ENCODE results near the gene BRI3BP. TPM values are rescaled to one million over a fixed set of nuclear protein-coding genes. Genes with fewer than 3 reads are reported as not detected.

The BRI3BP gene, protein sequence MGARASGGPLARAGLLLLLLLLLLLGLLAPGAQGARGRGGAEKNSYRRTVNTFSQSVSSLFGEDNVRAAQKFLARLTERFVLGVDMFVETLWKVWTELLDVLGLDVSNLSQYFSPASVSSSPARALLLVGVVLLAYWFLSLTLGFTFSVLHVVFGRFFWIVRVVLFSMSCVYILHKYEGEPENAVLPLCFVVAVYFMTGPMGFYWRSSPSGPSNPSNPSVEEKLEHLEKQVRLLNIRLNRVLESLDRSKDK
- total RNA-seq, result 6.8 TPM

DNA sequence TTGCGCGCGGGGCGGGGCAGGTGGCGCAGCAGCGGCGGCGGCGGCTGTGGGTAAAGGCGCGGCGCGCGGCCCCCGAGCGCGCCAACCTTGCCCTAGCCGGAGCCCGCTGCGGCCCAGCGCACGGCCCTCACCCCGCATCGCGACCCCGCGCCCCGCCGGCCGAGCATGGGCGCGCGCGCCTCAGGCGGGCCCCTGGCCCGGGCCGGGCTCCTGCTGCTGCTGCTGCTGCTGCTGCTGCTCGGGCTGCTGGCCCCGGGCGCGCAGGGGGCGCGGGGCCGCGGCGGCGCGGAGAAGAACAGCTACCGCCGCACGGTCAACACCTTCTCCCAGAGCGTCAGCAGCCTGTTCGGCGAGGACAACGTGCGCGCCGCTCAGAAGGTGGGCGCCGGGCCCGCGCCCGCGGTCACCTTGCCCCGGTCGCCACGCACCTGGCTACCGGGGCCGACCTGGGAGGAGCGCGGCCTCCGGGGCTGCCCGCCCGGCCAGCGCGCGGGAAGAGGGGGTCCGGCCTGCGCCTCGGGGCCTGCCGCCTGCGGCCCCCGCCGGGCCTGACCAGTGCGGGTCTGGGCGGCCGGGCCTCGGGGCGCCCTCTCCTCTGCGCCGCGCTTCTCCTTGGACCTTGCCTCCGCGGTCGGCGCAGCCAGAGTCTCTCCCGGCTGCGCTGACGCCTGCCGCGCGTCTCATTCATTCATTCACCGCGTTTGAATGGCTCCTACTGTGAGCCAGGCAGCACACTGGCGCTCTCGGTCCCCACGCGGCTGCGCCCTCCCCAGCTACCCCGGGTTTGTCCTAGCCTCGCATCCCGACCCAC, at the start of gene BRI3BP:
TSS of gene BRI3BP (plus strand) at position 20 of the 811 bp plus-strand sequence. CDS start at position 166, 146 bp downstream.
- no peak for DNase-seq (ENCODE audit: low spot score)

DNA sequence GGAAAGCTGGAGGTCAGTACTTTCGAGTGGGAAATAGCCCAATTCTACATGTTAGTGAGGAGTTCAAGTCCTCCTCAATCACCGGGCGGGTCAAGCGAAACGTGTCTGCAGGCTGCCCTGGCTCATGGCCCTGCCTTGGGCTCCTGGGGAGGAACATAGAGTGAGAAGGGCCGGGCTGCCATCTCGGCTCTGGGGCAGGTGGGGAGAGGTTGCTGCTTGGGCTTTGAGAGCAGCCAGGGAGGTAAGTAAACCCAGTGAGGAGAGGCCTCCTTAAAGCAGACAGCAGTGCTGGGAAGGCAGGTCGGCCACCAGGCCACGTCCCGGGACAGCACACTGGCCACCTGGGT, 47.0 kb upstream of the BRI3BP start:
- DNase-seq (ENCODE audit: low spot score), result no peak

- DNase-seq (ENCODE audit: low spot score), result no peak
Measured at GRCh38 chr12:124947013-124947412, 46.4 kb upstream of the BRI3BP start.

DNA sequence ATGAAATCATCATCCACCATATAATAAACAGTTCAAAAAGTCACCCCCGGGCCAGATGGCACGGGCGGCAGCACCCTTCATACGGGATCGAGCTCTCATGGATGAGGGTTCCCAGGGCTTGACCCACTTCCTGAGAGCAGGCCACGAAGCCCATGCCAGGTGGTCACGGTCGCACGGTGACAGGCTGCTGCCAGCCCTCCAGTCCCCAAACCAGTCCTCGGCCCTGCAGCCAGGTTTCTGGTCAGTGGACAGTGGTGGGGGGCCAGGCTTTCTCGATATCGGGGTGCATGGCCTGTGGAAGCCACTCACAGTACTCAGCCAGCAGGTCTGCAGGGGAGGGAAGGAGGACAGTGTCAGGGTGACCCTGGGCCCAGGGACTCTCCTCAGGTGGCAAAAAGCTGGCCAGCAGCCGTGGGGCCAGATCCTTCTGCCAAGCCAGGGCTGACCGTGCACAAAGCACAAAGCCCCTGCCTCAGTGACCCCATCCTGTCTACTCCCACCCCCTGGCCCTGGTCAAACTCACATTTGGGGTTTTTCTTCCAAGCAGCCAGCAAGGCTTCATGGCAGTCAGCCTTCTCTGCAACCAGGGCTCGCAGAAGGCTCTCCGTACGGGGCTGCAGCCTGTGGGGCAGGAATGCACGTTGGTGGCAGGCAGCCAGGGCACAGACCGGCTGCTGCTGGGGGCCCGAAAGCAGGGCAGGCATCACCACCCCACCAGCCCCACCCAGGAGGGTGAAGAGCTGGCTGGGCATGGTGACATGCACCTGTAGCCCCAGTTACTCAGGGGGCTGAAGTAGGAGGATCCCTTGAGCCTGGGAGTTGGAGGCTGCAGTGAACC, 45.7 kb upstream of the BRI3BP start:
- DNase-seq (ENCODE audit: low spot score), result no peak

DNA sequence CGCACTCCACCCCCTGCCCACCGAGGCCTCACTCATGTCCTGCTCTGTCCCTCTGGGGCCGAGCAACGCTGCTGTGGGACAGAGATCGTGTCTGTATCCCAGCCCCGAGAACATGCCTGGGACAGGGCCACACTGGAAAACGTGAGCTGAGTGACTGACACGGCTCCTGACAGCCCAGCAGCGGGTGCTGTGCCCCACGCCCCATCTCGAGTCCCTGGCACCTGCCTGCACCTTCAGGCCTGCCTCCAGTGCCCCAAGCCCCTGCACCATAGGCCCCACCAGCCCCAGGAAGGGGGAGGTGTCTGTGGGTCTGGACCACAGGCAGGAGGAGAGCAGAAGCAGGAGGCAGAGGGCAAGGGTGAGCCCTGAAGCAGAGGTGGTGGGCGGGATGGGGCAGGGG, 44.4 kb upstream of the BRI3BP start:
- no peak for DNase-seq (ENCODE audit: low spot score)

DNA sequence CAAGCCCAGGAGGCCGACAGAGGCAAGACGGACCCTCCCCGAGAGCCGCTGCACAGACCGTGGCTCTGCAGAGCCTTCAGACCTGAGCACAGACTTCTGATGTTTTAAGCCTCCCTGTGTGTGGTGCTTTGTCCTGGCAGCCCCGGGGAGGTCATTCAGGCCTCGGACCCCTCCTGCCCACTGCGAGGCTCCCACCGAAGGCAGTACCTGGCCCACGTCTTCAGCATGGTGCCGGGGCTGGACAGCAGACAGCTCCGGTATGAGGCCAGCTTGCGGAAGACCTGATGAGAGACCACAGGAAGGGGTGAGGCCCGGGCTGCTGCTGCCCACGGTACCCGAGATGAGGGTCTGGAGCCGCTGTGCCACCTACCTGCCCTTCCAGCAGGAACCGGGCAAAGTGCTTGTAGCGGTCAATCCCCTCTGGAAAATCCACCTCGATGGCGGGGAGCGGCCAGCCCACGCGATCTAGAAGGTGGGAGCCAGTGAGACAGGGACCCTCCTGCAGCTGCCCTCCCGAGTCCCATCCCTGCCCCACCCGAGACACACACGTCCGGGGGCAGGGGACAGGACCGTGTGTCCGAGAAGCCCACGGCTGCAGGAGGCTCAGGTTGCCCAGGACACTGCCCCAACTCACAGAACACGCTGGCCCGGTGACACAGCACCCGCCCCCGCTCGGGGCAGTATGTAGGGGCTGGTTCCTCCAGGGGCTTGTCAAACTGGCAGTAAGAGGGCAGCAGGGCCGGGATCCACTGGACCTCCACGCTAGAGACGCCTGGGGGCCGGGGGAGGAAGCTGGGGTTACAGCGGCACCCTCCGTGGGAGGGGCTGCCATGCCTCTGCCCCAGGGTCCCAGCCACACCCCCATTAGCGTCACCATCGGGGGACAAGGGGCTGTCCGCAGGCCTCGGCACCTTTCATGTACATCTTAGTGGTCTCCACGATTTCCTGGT, 43.4 kb upstream of the BRI3BP start:
- DNase-seq (ENCODE audit: low spot score), result no peak

GRCh38 chr12:124952295-124952694, 41.1 kb upstream of the BRI3BP start:
- DNase-seq (ENCODE audit: low spot score), result no peak

DNA sequence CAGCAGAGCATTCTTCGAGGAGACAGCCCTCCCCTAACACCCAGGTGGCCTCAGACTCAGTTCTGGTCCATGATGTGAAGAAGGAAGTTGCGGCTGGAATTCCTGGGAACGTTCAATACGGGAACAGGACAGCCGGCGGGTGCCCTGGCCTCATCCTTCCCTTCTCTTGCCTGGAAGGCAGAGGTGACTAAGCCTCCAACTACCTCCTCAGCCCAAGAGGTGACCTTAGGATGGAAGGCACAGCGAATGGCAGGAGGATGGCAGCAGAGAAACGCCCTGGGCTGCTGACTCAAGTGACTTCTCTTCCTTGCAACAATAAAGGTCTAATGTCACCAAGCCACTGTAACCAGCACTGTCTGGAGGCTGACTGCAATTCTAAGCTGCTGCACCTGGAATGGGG, 40.6 kb upstream of the BRI3BP start:
- no peak for DNase-seq (ENCODE audit: low spot score)

- DNase-seq (ENCODE audit: low spot score), result no peak
Measured at GRCh38 chr12:124953689-124954405, 39.6 kb upstream of the BRI3BP start.

- DNase-seq (ENCODE audit: low spot score), result no peak
Measured at GRCh38 chr12:124954771-124955170, 38.7 kb upstream of the BRI3BP start.

- DNase-seq (ENCODE audit: low spot score), result no peak
Measured at GRCh38 chr12:124956571-124956970, 36.9 kb upstream of the BRI3BP start.

- DNase-seq (ENCODE audit: low spot score), result no peak
Measured at GRCh38 chr12:124961055-124961454, 32.4 kb upstream of the BRI3BP start.

DNA sequence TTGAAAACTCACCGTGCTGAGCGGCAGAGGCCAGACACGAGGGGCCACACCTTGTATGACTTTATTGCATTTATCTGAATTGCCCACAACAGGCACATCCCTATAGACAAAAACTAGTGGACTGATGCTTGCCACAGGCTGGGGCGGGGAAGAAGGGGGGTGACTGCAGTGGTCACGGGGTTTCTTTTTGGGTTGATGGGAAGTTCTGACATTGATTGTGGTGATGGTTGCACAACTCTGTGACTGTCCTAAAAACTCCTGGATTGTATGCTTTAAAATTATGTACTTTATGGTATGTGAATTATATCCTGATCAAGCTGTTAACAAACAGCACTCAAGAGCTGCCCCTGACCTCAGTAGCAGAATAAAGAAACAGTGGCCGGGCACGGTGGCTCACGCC, 30.2 kb upstream of the BRI3BP start:
- no peak for DNase-seq (ENCODE audit: low spot score)

DNA sequence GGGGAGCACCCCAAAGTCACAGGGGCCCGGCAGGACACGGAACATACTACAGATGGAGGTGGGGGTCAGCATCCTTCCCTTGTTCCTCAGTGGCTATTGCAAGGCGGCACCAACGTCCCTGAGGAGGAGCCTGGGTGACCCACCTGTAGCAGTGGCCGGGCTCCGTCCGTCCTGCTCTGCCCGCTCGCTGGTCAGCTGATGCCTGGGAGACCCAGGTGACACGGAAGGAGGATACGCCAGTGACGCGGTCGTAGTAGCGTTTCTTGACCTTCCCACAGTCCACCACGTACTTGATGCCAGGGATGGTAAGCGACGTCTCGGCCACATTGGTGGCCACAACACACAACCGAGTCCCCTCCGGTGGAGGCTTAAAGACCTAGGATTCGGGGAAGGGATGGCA, 29.2 kb upstream of the BRI3BP start:
- DNase-seq (ENCODE audit: low spot score), result no peak

- no peak for DNase-seq (ENCODE audit: low spot score)
Measured at GRCh38 chr12:124964836-124965462, 28.5 kb upstream of the BRI3BP start.

DNA sequence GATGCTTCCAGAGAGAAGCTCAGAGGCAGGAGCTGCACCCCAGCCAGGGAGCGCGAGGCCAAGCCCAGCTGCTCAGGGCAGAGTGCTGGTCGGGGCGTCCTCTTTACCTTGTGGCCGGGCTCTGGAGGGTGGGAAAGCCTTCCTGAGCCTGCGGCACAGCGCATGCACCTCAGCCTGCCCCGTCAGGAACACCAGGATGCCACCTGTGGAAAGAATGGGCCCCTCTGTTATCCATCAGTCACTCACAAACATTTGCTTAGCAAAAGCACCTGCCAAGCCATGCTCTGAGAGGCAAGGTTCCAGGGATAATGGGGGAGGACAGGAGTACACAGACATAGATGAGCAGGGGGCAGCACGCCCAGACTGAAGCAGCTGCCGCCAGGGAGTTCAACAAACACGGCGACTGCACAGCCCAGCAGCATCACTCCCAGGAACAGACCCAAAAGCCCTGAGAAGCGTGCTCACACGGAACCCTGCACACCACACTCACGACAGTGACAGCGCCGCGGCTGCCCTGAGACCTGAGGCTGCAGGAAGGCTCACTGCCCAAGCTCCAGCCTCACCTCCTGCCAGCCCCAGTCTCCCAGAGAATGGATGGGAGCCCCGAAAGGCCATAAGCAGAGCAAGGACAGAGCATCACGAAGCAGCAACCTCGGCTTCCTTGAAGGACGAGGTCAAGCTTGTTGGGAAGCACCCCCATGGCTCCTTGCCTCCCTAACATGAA, 26.3 kb upstream of the BRI3BP start:
- DNase-seq (ENCODE audit: low spot score), result no peak

DNA sequence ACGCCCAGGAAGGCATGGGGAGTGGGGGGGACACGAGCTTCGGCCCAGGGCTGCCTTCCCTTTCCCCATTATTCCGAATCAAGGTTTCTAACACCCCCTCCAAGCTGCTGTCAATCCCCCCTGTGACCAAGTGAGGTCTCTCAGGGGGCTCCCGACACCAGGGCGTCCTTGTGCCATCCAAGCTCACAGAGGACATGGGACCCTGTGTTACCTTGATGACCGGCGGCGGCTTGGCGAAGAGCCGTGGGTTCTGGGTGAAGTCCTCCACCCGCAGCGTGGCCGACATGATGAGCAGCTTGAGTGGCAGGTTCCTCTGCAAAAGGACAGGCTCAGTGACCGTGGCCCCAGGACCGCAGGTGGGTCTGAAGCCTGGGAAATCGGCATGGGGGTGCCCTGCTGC, 24.8 kb upstream of the BRI3BP start:
- no peak for DNase-seq (ENCODE audit: low spot score)

DNA sequence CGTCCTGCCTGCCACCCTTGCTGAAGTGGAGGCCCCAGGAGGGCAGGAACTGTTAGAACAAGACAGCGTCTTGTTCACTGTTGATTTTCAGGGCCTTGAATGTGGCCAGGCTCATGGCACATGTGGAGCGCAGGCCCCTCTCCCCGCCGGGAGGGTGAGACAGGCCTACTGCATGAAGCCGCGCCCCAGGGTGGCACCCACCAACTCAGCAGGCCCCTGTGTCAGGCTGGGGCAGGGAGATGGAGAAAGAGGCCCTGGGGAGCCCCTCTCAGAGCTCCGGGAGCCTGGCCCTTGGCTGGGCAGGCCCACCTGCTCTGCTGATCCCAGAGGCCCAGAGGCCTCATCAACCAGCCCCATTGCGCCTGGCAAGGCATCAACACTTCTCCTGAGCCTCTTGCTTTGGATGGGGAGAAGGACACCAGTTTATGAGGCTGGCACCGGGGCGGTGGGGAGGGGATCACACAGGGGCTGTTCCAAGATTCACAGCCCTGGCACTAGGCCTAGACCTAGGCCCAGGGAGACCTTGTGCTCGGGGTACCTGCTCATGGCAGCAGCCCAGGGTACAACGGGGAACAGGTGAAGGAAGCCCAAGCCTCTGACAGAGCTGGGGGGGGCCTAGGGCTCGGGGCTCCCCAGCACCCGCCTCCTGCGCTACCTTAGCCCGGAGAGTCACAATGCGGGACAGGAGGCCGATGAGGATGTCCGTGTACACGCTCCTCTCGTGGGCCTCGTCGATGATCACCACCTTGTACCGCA, 22.6 kb upstream of the BRI3BP start:
- DNase-seq (ENCODE audit: low spot score), result no peak

DNA sequence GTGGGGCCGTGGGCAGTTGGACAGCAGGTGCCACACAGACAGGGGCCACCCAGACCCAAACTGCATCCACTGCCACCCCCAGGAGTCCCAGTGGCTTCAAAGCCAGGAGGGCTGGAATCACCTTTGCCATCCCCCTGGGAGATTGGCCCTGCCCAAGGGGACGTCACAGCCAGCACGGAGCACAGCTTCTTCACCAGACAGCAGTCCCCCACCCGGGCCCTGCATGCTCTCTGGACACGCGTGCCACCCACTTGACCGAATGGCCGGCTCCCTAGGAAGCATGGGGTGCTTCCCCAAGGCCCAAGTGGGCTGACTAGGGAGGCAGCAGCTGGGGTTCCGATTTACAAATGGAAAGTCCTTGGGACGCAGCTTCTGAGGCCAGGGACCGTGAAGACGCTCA, 21.8 kb upstream of the BRI3BP start:
- no peak for DNase-seq (ENCODE audit: low spot score)
